Stimulated activated CD4-positive, alpha-beta T cell treated with anti-CD3 and anti-CD28 coated beads, Interleukin-4, amount 100 ng/mL, for 4 hours (primary cell): ENCODE measurements around the gene DDX24.

Source experiments
- DNase-seq, 2 experiments: peaks; one replicate each; pipeline ENCODE4 v3.0.0-alpha.2; 2020

Gene DDX24

DNA sequence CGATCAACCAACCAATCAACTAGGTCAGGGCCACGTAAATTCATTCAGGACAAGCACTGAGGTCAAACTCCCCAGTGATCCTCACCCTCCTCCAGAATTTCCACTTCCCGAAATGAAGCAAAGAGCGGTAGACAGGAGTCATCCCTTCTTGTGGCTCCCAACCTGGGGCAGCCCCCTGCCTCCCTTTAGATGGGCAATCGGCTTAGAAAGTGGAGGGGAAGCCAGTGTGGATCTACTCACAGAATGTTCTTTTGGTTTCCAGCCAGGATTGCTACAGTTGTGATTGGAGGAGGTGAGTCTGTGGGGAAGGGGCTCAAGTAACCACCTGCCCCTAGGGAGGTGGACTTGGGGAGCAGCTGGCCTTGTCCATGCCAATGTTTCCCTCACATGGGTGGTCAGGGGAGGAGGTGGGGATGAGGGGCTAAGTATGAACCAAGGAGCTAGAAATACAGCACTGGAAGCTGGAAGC, 33.6 kb upstream of the DDX24 start:
- no peak for DNase-seq

DNA sequence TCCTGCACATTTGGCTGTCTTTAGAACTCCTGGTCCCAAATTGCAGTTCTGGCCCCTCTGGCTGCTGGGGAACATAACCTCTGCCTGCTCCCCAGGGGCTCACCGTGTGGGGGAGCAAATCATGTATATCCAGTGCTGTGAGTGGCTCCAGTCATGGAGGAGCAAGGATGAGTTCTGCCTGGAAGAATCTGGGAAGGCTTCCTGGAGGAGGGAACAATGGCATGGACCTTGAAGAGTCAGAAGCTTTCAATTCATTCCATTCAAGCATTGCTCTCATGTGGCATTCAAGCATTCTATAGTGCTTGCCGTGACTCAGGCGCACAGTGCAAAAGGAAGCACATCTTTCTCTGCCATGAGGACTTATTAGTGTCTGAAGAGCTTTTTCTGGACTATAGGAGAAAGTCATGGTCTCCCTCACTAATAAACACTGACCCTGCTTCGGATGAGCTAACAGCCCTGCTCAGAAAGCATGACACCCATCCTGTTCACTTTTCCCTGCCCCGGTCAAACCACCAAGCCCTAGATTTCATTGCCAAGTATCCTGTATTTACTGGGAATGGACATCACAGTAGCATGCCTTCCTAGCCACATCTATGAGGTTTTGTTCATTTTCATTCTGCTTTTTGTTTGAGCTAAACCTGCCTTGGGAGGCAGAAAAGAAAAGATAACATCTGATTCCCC, 33.0 kb upstream of the DDX24 start:
- no peak for DNase-seq

DNA sequence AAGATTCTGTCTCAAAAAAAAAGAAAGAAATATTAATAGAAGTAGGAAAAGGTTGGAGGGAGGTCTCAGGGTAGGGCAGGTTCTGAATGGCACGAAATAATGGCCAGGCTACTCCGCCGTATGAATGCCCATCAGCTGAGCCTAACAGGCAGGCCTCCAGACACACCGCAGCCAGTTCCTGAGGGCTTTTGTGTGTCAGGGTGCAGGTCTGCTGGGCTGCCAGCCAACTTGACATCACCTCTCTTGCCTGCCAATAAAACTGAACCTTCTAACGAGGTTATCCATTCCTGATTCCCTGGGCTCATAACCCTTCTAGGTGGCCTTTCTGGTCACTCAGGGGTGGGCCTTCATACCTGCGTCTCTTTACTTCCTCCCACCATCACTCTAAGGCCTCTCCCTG, 32.5 kb upstream of the DDX24 start:
- DNase-seq, result no peak

DNA sequence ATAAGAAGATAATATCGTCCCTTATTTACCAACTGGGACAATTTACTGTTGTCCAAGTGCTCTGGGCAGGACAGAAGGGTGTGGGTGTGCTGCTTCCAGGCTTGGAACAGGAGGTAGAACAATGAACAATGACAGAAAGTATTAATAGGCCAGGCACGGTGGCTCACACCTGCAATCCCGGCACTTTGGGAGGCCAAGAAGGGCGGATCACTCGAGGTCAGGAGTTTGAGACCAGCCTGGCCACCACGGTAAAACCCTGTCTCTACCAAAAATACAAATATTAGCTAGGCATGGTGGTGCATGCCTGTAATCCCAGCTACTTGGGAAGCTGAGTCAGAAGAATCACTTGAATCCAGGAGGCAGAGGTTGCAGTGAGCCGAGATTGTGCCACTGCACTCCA, 32.1 kb upstream of the DDX24 start:
- DNase-seq, result no peak

DNA sequence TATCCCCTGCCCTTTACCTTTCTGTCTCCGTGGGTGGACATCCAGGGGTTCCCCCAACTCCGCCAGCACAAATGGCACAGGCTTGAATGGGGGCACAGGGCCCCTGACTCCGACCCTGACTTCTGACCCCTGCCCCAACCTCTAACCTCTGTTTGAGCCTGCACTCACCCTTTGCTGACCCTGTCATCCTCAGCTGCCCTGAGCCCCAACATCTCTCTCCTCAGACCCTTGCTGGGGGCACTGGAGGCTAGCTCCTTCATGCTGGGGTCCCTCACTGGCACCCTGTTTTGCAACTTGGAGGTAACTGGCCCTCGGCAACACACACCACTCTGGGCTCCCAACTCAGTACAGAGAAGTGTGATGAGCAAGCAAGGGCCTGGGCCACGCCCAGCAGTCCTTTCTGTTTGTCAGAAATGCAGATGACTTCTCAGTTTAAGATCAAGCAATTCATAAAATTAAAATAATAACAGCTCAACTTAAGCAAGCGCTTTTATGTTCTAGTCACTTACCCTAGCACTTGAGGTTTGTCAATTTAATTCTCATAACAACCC, 31.6 kb upstream of the DDX24 start:
- no peak for DNase-seq

DNA sequence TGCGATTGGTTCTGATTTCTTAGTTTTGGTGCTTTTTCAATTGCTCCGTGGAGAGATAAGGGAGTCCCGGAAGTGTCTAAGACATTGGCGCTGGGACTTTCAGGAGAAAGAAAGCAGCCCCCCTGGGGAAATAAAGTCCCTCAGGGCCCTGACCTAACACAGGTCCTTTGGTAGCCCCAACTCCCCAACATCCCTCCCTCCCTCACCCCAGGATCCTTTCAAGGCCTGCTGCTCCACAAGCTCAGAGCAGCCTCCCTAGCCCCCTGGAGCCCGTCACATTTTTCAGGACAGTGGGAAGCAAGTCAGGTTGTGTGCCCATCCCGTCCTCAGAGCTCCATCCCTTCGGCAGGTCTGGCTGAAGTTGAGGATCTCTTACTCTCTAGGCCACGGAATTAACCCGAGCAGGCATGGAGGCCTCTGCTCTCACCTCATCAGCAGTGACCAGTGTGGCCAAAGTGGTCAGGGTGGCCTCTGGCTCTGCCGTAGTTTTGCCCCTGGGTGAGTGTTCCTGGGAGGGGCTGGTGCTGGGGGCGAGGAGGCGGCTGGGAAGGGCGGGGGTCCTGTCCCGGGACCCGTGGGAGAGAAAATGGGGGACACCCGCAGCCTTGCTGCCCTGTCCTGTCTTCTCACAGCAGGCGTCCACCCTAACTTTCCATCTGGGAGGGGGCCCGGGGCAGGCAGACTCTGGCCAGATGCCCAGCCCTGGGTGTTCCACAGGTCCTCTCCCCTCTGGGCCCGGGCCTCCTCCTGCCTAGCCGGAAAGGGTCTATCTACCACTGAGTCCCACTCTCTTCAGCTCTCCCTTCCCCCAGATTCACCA, 30.5 kb upstream of the DDX24 start:
- no peak for DNase-seq

DNA sequence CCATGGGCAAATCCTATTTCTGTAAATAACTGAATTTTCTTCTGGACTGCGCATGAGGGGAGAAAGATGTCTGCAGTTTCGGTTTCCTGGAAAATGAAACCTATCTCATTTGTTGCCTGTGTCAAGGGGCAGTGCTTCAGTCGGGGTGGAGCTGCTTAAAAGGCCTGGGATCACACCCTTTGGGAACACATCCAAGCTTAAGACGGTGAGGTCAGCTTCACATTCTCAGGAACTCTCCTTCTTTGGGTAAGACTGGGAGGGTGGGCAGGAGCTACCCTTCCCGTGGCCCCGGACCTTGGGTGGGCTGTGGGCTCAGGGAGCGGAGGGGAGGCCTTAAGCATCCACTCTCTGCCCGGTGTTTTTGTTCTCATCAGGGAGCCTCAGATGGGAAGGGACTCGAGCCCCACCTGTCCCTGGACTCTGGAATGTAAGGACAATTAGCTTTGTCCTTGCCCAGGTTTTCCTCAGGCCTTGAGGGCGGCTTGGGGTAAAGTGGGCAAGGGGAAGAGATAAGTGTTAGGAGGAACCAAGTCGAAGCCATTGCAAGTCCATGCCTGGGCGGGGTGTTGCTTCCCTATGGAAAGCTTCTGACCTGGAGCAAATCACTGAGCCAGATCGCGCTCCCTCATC, 29.7 kb upstream of the DDX24 start, which contains the start of gene IFI27:
Gene IFI27, plus strand, starts transcription at position 185 of the 630 bp plus-strand sequence.
- no peak for DNase-seq

DNA sequence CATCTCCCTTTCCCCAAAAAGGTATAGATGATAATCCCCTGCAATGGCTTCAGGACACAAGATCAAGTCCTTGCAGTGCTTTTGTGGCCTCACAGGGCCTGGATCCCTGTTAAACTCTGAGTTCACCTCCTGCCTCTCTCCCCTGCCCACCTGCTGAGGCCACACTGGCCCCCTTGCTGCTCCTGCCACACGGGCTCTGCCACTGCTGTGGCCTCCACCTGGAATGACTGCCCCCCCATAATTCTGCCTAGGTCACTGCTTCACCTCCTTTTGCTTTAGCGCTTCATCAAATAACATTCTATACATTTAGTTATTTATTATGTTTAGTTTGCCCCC, 28.9 kb upstream of the DDX24 start:
- DNase-seq, result no peak

DNA sequence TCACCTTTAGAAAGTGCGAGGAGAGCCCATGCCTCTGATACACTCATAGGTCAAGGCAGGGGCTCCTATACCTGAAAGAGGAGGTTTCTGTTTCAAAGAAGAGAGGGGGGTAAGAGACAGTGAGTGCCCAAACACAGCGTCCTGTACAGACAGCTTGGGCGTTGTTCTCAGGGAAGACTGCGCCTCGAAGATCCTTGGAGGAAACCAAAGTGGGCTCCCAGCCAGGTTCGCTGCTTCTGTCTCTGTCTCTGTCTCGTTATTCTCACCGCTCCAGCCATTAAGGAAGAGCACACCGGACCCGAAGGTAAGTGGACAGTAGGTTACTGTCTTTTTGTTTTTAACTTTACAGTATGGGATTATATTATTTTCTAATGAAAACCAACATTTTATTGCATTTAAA, 23.7 kb upstream of the DDX24 start:
- DNase-seq, result no peak

DNA sequence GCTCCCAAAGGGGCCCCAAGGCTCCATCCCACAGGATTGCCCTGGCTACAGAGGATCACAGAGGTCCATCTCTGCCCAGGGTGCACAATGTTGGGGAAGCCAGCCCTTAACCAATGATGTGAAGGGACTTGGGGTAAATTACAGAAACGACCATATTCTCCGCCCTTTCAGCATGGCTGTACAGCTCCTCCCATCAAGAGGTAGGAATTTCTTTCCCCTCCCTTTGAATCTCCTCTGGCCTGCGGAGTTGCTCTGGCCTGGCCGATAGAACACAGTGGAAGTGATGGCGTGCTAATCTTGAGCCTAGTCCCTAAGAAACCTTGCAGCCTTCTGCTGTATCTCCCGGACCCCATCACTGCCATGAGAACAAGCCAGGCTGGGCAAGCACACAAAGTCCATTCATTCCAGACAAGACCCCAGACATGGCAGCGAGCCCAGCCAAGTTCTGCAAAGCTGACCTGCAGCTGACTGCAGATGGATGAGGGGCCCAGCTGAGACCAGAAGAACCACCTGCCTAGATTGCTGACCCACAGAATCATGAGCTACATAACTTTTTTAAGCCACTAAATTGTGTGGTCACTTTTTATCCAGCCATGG, 22.6 kb upstream of the DDX24 start:
- DNase-seq, result no peak

DNA sequence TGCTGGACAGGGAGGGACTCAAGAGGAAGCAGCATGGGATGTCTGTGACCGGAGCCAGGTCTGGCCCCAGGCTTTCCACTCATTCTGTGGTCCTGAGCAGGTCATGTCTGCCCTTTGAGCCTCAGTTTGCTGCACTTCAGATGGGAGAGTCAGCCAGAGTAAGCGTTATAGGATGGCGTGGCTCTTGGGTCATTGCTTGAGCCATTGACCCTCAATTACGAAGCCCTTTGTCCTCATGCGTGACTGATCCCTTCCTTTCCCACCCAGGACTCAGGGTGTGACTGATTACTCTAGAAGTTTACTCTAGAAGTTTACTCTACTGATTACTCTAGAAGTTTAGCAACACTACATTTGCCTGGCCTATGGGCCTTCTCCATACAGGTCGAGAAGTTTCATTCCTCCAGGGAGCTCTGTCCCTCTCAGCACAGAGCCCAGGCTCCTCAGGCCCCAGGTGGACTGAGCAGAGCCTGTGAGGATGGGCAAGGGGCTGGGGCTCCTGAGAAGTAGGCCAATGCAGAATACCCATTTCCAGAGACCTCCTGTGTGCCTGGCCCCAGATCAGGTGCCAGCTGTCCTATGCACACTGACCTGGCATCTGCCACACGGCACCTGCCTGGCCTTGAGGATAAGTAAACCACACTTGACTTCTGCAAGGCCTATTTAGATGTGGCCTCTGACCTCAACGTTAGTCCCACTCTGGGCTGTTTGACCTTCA, 21.9 kb upstream of the DDX24 start:
- DNase-seq, result no peak

DNA sequence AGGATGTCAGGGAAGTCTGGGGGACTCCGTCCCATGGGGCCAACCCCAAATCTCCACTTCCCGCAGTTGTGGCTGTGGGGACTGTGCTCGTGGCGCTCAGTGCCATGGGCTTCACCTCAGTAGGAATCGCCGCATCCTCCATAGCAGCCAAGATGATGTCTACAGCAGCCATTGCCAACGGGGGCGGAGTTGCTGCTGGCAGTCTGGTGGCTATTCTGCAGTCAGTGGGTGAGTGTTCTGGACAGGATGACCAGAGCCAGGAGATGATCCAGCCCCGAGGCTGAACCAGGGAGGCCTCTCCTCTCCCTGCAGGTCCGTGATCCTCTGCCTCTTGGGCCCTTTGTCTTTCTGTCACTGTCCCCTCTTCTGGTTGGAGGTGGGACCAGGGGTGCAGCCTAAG, 20.7 kb upstream of the DDX24 start:
- no peak for DNase-seq

DNA sequence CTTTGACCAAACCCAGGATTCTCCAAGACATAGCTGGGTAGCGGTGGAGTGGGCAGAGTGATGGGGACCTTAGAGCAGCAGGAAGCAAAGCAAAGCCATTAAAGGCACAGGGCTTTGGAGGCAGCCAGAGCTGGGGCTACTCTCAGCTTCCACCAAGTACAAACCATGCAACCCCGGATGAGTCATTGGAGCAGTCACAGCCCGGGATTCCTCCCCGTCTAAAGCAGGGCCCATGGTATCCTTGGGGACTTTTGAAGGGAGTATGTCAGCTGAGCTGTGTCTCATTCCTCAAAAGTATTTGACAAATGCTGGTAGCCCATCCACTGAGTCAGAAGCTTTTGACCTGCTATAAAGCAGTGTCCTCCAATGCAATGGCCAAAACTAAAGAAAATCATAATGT, 19.8 kb upstream of the DDX24 start:
- DNase-seq, result no peak

DNA sequence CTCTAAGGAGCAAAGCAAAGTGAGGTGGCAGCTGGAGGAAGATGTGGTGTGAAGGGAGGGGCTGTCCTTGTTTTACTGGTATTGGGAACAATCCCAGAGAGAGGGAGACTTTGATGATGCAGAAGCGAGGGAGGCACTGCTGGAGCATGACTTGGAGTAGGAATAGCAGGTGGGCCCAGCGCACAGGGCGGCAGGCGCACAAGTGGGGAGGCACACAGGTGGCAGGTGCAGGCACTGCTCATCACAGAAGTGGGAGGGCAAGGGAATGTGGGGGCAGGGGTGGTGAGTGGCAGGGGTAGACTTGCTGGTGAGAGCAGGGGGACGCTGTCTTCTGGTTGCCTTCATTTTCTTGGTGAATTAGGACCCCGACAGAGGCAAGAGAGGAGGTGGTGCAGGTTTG, 18.0 kb upstream of the DDX24 start:
- no peak for DNase-seq

DNA sequence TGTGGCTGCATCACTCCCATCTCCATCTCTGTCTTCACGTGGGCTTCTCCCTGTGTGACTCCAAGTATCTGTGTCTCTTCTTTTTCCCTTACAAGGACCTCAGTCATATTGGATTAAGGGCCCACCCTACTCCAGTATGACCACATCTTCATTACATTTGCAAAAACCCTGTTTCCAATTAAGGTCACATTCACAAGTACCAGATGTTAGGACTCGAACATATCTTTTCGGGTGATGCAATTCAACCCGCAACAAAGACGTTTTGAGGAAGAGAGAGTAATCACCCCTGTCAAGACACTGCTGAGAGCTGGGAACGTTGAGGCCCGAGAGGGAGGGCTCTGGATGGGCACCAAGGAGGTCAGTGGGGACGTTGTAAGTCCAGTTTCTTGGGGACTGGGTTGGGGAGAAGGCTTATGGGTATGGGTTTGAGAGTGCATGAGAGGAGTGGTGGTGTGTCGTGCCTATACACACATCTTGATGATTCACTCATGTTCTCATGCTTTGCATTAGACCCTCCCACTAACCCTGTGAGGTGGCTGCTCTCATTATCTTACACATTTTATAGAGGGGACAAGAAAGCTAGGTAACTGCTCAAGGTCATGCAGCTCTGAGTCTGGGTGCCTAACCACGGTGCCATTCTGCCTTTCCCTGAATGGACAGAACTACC, 17.5 kb upstream of the DDX24 start:
- DNase-seq, result no peak

DNA sequence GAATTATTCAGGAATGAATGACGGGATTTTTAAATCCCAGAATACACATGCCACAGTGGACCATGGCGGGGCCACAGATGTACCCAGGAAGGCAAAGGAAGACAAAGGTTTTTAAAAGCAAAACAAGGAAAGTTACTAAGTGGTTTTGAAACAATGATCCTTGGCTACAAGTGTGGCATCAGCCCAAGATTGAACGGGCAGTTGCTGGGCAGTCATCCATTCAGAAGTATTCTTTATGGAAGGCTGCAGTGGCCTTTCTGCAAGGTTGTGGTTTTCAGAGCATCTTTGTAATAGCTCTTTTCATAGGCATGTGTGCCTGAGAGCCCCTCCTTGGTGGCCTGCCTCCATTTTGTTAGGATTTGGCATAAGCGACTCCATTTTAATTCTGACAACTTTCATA, 16.1 kb upstream of the DDX24 start:
- no peak for DNase-seq

DNA sequence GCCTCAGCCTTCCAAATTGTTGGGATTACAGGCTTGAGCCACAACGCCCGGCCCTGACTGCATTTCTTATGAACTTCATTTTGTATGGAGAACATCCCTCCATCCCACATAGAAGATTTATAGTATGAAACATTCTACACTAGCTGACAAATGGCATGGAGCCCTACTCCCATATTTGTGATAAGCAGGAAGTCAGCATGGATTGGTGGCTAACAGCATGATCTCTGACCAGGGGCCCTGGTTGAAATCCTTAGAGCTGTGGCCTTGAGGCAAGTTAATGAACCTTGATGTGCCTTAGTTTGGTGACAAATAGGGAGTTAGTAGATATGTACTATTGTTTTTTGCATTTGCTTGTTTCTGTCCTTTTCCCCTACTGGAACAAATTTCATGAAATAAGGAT, 12.4 kb upstream of the DDX24 start:
- no peak for DNase-seq

DNA sequence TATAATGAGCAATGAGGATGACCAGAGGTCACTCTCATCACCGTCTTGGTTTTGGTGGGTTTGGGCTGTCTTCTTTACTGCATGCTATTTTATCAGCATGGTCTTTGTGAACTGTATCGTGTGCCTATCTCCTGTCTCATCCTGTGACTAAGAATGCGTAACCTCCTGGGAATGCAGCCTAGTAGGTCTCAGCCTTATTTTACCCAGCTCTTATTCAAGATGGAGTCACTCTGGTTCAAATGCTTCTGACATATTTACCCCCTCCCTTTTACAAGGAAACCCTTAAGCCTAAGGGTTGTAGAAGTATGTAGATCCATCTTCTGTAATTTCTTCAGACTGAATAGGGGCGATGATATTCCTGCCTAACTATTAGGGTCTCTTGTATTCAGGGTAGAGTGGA, 8.5 kb upstream of the DDX24 start:
- DNase-seq, result no peak

DNA sequence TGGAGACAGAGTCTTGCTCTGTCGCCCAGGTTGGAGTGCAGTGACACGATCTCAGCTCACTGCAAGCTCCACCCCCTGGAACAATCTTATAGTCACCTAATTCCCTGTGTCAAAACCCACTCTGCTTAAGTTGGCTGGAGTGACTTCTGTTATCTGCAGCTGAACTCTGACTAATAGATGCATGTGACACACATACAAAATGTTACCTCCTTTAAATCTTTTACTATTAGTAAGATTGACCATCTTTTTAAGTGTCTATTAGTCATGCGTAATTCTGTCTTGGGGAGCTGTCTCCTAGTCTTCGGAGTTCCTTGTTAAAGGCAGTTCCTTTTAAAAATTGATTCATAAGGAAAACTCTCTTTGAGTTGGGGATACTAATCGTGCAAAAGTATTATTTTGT, 7.5 kb upstream of the DDX24 start:
- DNase-seq, result no peak

DNA sequence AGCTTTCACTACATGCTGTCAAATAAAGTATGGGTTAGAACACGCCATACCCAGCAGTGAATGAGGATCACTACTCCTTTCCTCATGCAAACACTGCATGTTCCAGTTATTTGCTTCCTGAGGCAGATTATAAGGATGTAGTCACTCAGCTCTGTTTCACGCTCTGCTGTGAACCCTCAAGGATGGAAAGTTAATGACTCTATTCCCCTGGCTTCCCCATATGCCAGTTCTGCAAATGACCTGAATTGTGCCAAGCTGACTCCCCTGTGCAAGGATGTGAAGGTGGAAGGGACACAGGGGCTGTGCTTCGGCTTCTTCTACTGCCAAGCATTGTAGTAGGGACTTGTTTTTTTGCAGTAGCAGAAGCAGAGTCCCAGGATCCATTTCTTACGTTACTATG, 6.9 kb upstream of the DDX24 start:
- DNase-seq, result no peak

DNA sequence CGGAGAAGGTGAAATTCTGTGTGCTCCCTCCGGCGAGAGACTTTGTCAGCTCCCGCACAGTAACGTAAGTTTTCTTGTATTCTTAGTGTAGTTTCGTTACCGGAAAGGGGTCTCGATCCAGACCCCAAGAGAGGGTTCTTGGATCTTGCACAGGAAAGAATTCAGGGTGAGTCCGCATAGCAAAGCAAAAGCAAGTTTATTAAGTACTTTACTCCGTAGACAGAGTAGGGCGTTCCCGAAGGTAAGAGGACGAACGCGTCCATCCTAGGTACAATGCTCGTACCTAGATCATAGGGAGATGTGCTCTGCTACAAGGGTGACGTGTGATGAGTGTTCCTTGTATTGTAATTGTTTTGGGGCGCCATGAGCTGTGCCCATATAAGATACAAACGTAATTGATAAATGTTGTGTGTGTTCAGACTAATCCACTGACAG, 401 bp upstream of the DDX24 start:
- DNase-seq, result no peak
